Measurements from ENCODE around the gene NCAM2.

NCAM2 gene

DNA sequence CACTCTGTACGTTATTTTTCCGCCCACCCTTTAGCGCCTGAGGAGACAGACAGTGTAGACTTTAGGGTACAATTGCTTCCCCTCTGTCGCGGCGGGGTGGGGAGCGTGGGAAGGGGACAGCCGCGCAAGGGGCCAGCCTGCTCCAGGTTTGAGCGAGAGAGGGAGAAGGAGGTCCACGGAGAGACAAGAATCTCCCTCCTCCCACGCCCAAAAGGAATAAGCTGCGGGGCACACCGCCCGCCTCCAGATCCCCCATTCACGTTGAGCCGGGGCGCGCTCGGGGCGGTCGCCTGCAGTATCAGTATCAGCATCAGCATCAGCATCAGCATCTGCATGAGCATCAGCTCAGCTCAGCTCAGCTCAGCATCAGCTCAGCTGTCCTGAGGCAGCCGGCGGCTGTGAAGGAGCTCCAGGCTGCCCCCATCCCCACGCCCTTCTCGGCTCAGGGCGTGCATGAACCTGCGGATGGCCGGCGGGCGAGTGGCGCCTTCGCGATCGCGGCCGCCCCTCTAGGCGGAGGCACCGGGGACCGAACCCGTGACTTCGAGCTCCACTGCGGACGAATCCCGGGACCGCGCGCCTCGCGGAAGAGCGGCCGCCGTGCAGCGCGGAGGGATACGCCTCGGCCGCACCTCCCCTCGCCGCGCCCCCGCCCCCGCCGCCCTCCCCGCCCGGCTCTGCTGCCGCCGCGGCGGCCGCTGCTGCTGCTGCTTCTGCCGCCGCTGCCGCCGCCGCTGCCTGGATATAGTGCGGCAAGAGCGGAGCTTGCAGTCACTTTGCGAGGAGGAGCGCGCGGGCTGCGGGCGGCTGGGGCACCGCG lies at the start of gene NCAM2:
NCAM2 (plus strand) TSS at position 774 of the 820 bp plus-strand sequence.
- in situ Hi-C loops (cut with MboI; ENCODE audit: low sequenced_read_pairs): no loop called here

DNA sequence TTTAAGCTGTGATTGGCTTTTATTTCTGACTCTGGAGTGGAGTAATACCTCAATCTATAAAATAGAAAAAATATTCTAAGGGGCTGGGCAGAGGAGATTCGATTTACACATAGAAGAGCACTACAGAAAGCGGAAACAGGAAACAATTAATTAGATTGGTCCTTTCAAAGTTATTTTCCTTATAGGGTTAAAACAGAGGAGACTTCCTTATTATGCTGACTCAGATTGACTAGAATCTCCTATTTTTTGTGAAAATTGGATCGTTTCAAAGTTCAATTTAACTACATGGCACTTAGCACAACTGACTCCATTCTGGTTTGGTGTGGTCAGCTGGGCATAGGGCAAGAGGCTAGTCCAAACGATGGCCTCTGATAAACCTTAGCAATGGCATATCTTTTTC lies 48.3 kb upstream of the NCAM2 start:
- in situ Hi-C loops (cut with MboI; ENCODE audit: low sequenced_read_pairs): no loop called here

DNA sequence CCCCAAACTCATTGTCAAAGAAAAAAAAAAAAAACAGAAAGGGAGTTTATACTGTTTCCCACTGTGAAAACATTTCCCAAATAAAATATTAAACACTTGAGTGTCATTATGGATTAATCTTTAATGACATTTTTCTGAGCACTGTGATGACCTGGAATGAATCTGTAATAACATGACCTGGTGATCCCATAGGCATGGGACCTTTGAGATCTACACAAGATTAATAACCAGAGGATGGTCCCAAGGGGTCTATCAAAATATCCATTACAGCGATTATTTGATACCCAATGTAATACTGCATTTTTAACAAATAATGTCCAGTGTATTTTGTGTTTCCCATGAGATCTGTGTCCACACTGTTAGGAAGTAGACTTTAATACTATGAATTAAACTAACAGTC lies 32.4 kb upstream of the NCAM2 start:
- in situ Hi-C loops (cut with MboI; ENCODE audit: low sequenced_read_pairs): no loop called here

DNA sequence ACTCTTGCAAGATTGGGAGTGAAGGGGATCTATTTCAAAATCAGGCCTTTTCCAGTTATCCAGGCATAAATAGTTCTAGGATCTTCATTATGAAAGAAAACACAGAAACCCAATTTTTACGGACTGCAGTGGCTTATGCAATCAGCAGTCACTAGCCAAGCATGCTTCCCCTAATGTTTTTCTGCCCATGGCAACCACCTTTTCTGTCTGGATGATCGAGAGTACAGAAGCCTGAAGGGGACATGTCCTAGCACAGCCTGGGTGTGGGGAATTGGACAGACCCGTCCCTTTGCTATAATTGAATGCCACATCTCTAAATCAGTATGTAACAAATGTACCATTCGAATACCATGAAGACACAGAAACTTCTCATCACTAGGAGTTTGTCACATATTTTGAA lies 29.8 kb upstream of the NCAM2 start:
- in situ Hi-C loops (cut with MboI; ENCODE audit: low sequenced_read_pairs): no loop called here

DNA sequence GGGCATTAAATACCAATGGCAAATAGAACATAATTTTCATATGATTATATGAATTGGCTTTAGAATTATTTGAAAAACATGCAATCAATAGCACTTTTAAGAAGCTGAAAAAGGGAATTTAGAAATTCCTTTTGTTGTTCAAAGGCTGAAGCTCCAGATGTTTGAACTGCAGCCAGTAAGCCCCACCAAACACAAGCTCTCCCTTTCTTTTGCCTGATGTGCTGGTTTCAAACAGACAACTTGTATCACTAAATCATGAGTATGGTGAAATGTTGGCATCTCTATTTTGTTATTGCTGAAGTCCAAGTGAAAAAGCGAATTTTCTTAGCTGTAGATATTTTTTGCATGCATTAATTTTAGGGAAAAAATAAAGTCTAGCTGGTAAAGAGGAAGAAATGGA lies 27.5 kb upstream of the NCAM2 start:
- in situ Hi-C loops (cut with MboI; ENCODE audit: low sequenced_read_pairs): no loop called here

DNA sequence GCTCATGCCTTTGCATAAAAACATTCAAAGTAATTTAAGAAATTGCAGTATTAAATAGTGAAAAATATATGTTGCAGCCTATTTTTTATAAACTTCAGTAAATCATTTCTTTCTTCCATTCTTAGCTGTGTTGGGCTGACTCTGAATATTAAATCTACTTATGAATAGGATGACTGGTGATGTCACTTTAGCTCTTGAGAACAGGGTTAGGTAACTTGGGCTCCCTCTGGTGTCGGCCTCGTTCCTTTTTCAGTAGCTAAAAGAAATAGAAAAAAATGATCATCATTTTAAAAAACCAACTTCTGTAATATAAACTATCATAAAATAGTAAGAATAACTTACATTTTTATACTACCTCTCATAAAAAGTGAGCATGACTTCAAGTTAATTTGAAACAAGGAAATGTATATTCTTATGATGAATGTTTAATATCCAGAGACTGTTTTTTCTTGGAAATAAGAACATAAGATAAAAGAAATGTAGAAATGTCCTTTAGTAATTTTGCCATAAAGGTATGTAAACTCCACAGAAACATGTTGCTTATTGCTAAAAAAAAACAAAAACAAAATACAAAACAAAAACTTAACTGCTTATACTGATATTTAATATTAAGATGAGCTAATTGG lies 26.8 kb upstream of the NCAM2 start:
- in situ Hi-C loops (cut with MboI; ENCODE audit: low sequenced_read_pairs): no loop called here

DNA sequence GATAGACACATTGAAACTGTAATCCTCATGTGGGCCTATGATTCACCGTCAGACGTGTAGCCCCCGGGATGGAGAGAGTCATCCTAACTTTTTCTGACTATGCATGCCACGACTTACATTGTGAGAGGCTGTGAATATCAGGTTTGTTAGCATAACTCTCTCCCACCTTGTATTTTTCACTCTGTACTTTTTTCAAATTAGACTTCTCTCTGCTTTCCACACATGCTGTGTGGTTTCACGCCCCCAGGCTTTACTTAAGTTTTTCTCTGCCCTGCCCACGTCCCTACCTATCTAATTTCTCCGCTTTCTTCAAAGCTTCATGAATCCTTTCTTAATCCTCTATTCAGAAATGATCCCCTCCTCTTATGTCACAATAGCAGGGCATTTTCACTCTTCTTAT lies 3.4 kb upstream of the NCAM2 start:
- in situ Hi-C loops (cut with MboI; ENCODE audit: low sequenced_read_pairs): no loop called here

DNA sequence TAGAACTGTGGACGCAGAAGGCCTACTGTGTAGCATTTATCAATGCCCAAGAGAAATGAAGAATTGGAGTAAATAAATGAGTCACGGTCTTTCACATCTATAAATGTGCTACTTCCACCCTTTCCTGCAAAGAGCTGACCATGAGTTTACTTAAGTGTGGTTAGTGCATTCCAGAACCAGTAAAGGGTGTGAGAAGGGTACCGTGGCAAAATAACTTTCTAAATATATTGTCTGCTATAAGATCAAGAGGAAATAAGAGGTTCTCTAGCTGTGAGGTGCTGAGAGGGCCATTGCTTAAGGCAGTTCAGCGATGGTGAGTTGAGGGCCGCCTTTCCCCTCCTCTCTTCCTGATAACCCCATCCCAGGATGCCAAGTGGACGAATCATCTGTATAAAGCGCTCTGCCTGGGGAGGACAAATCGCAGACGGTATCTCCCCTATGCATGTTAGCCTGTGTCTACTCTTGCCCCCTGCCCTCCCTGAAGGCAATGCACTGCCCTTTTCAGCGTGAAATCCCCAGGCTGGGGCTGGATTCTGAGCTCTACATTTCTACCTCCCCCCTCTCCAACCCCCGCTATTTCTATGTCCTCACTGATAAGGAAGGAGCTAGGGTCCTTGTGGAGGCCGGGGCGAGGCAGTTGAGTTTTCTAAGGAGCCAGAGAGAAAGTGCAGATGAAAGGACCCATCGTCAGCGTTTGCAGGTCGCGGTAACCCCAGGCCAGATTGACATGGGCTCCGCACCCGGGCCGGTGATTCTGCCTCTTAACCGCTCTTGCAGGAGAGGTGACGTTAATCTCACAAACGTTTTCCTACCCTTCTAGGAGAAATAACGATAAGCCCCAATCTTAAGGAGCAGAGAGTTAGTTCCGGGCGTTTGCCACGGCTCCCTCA lies 1.5 kb upstream of the NCAM2 start:
- in situ Hi-C loops (cut with MboI; ENCODE audit: low sequenced_read_pairs): no loop called here

DNA sequence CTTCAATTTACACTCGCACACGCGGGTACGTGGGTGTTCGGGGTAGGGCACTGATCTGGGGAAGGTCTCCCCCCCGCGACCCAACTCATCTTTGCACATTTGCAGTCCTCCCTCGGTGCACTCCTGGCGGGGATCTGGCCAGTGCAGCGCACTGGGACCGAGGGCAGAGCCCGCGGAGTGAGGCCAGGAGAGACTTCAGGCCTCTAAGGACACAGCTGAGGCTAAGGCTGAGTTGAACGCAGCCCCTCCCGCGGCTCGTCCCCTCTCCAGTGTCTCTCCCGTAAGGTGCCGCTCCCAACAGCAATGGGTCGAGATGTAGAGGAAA lies 936 bp upstream of the NCAM2 start:
- in situ Hi-C loops (cut with MboI; ENCODE audit: low sequenced_read_pairs): no loop called here

DNA sequence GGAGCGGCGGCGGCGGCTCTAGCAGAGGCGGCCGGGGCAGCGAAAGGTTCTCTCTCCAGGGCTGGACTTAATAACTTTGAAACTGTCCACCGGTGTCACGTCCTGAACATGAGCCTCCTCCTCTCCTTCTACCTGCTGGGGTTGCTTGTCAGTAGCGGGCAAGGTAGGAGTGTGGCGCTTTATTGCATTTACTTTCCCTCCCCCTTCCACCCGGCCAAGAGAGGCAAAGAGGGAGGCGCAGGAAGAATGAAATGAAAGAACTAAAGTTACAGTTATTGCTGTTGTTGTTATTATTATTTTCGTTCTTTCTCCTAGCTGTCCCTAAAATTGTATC lies 214 bp downstream of the NCAM2 start:
- in situ Hi-C loops (cut with MboI; ENCODE audit: low sequenced_read_pairs): no loop called here

DNA sequence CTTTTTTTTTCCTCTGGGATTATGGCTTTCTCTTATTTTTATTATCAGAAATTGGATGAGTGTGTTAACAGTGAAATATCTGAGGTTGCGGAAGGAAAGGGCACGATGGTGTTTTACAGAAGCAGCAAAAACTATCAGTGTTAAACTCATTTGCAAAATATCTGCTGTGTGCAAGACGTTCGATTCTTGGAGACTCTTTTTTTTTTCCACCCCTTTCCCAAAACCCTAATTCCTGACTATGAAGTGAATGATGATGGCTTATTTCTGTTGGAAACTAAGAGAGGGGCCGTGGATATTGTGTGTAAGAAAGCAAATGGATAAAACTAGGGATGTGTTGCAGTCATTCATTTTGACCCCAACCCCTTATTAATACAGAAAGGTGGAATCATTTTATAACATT lies 677 bp downstream of the NCAM2 start:
- in situ Hi-C loops (cut with MboI; ENCODE audit: low sequenced_read_pairs): no loop called here

DNA sequence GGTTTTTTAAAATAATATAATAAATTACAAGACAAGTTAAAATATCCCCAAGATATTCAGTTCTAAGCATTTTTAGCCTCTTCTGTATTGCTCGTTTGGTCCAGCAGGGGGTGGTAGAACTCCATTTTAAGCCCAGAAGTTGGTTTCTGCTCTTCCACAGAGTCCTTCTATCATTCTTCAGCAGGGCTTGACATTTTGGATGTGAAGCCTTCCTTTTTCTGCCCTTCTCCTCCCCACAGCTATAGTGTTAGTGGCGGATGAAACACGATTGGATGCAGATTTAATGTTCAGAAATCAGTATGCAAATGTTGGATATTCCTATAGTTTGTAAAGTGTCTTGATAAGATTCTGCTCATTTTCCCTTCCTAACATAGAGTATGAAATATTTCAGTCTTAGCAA lies 1.4 kb downstream of the NCAM2 start:
- in situ Hi-C loops (cut with MboI; ENCODE audit: low sequenced_read_pairs): no loop called here

DNA sequence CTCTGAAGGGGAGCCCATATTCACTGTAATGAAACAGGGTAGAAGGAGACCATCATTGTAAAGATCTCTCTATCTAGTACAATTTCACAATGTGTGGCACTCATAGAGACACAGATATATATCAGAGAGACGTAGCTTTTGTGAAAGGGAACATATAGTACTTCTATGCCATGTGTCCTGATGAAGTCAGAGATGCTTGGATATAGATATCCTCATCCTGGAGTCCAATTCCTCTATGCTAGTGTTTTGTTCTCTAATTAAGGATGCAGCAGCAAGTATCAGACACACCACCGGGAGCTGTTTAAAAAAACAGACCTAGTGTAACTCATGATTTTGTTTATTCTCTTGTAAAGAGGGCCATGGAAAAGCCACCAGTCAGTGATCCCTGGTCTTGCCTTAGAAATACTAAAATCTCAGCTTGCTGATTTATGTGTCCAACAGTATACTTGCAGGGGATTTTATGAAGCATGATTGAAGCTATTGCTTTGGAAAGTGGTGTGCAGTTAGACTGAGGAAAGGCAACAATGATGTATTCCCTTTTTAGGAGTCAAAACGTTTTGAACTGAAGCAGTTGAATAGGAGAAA lies 2.5 kb downstream of the NCAM2 start:
- in situ Hi-C loops (cut with MboI; ENCODE audit: low sequenced_read_pairs): no loop called here

DNA sequence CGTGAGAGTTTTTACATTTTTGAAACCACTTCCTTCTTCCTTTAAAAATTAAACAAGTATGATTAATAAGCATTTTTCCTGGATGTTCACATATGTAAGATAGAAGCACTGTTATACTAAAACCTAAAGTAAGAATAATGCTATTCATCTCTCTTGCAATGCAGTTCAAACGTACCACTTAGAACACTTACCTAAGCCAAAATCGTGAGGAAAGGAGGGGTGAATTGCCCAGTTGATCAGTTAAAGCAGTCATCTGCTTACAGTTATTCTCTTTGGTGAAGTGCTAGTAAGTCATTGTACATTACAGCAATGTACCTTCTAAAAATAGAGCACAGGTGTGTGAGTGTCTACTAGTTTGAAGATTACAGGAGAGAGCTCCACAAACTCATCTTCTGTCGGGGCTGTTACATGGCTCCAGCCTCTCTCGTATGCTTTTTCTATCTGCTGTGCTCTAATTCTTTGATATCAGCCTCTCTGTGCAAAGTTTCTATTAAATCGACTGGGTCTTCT lies 3.4 kb downstream of the NCAM2 start:
- in situ Hi-C loops (cut with MboI; ENCODE audit: low sequenced_read_pairs): no loop called here

DNA sequence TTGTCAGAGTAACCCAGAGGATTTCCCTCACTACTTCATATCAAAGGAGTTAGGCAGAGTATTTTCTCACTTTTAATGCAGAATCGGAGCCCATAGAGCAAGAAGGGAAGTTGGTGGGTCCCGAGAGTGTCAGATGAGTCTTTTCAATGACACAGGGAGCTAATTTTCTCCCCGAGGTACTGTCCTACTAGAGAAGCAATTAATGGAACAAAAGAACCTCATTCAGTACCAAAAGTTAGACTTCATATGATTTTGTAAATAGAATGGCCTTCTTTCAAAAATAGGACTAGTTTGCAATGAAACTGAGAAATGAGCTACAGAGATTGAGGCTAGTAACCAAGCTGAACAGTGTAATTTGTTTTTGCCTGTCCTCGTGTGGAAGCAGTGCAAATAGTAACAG lies 3.9 kb downstream of the NCAM2 start:
- in situ Hi-C loops (cut with MboI; ENCODE audit: low sequenced_read_pairs): no loop called here

DNA sequence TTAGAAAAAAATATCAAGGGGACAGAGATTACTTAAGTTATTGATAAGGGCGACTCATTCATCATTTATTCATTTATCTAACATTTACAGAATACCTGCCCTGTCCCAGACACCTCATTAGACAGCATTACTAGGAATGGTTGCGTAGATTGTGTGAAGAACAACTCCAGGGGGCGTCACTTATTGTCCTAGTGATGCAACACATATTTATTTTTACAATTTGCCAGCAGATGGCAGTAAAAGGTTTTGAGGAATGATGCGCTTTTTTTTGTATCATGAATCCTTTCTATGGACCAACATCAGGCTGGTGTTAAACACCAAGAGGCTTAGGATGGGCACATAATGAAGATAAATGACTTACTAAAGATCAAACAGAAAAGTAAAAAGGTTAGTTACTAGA lies 5.5 kb downstream of the NCAM2 start:
- in situ Hi-C loops (cut with MboI; ENCODE audit: low sequenced_read_pairs): no loop called here

DNA sequence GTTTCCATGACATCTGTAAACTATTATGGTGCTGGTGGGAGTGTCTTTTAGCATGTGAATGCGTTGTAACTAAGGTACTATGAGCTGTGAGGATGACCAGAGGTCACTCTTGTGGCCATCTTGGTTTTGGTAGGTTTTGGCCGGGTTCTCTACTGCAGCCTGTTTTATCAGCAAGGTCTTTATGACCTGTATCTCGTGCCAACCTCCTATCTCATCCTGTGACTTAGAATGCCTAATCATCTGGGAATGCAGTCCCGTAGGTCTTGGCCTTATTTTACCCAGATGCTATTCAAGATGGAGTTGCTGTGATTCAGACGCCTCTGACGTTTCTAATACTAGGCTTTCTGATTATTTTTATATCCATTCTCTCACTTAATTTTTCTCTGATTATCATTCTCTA lies 9.4 kb downstream of the NCAM2 start:
- in situ Hi-C loops (cut with MboI; ENCODE audit: low sequenced_read_pairs): no loop called here

DNA sequence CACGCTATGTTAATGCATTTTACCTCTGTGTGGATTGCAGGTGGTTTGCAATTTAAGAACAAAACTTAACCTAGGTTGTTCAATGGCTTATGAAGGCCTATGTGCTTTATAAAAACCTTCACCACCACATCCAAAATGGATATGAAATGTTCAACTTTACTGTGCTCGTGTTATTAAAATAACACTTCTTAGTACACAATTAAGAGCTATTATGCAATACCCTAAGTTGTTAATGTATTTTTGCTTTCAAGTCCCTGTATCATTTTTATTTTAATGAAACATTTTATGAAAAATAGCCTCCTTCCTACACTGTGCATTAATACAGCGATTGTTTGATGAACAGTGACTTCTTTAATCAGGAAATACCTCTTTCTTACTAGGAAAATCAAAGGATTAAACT lies 12.0 kb downstream of the NCAM2 start:
- in situ Hi-C loops (cut with MboI; ENCODE audit: low sequenced_read_pairs): no loop called here

DNA sequence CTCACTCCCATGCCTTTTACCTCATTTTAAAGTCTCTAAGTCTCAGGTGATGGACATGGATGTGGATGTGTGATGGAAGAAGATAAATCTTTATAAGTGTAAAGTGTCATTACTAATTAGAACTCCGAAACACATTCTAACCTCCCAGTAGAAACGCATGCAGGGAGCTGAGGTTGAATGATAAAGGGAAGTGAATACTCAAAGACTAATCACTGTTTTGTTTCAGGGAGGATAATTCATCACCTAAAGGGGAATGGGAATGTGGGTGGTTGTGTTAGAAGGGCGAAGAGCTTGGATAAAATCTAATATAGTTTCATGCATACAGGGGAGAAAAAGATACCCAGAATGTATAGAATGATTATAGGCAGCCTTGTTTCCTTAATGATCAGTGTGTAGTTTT lies 12.5 kb downstream of the NCAM2 start:
- in situ Hi-C loops (cut with MboI; ENCODE audit: low sequenced_read_pairs): no loop called here

DNA sequence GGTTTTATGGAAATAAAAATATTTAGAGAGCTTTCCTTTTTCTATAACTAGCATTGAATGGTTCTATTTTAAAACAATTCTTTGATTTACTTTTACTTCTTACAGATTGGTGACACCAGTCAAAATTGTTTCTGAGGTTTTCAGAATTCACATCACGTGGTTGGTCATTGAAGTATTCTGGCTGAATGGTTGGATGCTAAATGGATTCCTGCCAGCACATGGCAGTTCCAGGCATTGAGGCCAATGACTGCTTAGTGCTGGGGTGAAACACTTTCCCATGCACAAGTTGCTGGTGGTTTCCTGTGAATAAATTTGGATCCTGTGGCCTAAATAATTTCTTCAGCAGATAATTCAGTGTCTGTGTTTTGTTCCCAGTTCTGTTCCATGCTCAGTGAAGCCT lies 20.6 kb downstream of the NCAM2 start:
- in situ Hi-C loops (cut with MboI; ENCODE audit: low sequenced_read_pairs): no loop called here

DNA sequence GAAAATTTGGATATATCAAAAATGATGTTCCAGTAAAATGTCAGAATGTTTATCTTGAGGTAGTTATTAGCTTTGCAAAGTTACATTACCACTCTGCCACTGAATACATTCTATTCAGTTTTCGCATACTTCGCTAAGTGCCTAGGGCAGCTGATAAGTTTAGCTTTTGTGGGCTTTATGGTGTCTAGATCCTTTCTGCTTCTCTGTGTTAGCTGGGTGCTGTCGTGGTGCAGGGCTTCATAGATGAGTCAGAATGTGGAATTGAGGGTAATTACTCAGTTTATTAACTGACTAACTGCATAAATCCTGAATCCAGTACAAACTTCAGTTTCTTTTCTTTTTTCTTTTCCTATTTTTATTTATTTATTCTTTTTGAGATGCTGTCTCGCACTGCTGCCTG lies 21.5 kb downstream of the NCAM2 start:
- in situ Hi-C loops (cut with MboI; ENCODE audit: low sequenced_read_pairs): no loop called here

Measured in HL-60/S4 treated with phorbol 12-myristate 13-acetate at 8.2 ng/mL for 4 days and 3 days (cell line).